ENCODE results near the gene AFDN. TPM values are rescaled to one million over a fixed set of nuclear protein-coding genes. Genes with fewer than 3 reads are reported as not detected.

Gene AFDN
- total RNA-seq, 1 experiment from 2014 or later: 177 TPM

GRCh38 chr6:167802339-167802738 lies 24.4 kb upstream of the AFDN start:
- Mint-ChIP-seq H3K27ac (ENCODE audit: unreplicated experiment) (no peak overlapping the region), H3K27me3 (ENCODE audit: insufficient read depth, unreplicated experiment) (no peaks in the 10 kb centered on the region), H3K9me3 (ENCODE audit: unreplicated experiment) (no peaks in the 10 kb centered on the region)

GRCh38 chr6:167803816-167804215 lies 22.9 kb upstream of the AFDN start:
- Histone ChIP-seq H3K36me3 (ENCODE audit: control insufficient read depth, insufficient read depth, low read length) (no peaks in the 10 kb centered on the region), H3K4me3 (ENCODE audit: low read depth, low read length) (no peak overlapping the region), H3K9me3 (no peaks in the 10 kb centered on the region), H3K27me3 (replicated peaks; ENCODE audit: control insufficient read depth, insufficient read depth, low read length) (no peaks in the 10 kb centered on the region), H3K4me1 (peaks cover 35% of the 10 kb centered on the region)
- ChIA-PET POLR2A (no interaction called here), CTCF (interaction anchor here (1.2 kb wide), 1 partner anchor 25 kb away, joined by 10 read pairs; no protein-coding TSS in a partner anchor)
- Mint-ChIP-seq H3K27me3 (ENCODE audit: insufficient read depth, unreplicated experiment) (no peaks in the 10 kb centered on the region), H3K4me3 (ENCODE audit: unreplicated experiment) (no peak overlapping the region), H3K9me3 (ENCODE audit: unreplicated experiment) (no peaks in the 10 kb centered on the region), H3K36me3 (ENCODE audit: insufficient read depth, unreplicated experiment) (no peaks in the 10 kb centered on the region), H3K4me1 (ENCODE audit: low read depth, unreplicated experiment) (peaks cover 14% of the 10 kb centered on the region), H3K27ac (ENCODE audit: unreplicated experiment) (no peak overlapping the region)
- no peak for TF ChIP-seq CTCF (IDR thresholded peaks at IDR 0.05; ENCODE audit: insufficient read depth in 1 of 2, low read depth in 1 of 2, low read length in 1 of 2, severe bottlenecking in 1 of 2, unreplicated experiment in 1 of 2)
- intact Hi-C loops (cut with micrococcal nuclease; ENCODE audit: unreplicated experiment): no loop called here
- DNase-seq: no peak
- BruUV-seq (replicated peaks): no TSS peak

More at GRCh38 chr6:167802339-167802738, 24.4 kb upstream of the AFDN start:
- Histone ChIP-seq H3K9me3 (no peaks in the 10 kb centered on the region), H3K27me3 (replicated peaks; ENCODE audit: control insufficient read depth, insufficient read depth, low read length) (no peaks in the 10 kb centered on the region), H3K4me1 (peaks cover 34% of the 10 kb centered on the region), H3K36me3 (ENCODE audit: control insufficient read depth, insufficient read depth, low read length) (no peaks in the 10 kb centered on the region), H3K4me3 (ENCODE audit: low read depth, low read length) (no peak overlapping the region)
- Mint-ChIP-seq H3K4me1 (ENCODE audit: low read depth, unreplicated experiment) (peaks cover 21% of the 10 kb centered on the region), H3K4me3 (ENCODE audit: unreplicated experiment) (no peak overlapping the region), H3K36me3 (ENCODE audit: insufficient read depth, unreplicated experiment) (no peaks in the 10 kb centered on the region)
- ChIA-PET CTCF (no interaction called here), POLR2A (no interaction called here)
- TF ChIP-seq CTCF (IDR thresholded peaks at IDR 0.05; ENCODE audit: insufficient read depth in 1 of 2, low read depth in 1 of 2, low read length in 1 of 2, severe bottlenecking in 1 of 2, unreplicated experiment in 1 of 2): no peak
- no TSS peak for BruUV-seq (replicated peaks)
- DNase-seq: no peak
- intact Hi-C loops (cut with micrococcal nuclease; ENCODE audit: unreplicated experiment): no loop called here

GRCh38 chr6:167804281-167805013 lies 22.3 kb upstream of the AFDN start:
- Histone ChIP-seq H3K4me3 (ENCODE audit: low read depth, low read length) (no peak overlapping the region), H3K36me3 (ENCODE audit: control insufficient read depth, insufficient read depth, low read length) (no peaks in the 10 kb centered on the region), H3K9me3 (no peaks in the 10 kb centered on the region), H3K4me1 (peaks cover 31% of the 10 kb centered on the region), H3K27me3 (replicated peaks; ENCODE audit: control insufficient read depth, insufficient read depth, low read length) (no peaks in the 10 kb centered on the region)
- DNase-seq: no peak
- intact Hi-C loops (cut with micrococcal nuclease; ENCODE audit: unreplicated experiment): no loop called here
- TF ChIP-seq CTCF (IDR thresholded peaks at IDR 0.05; ENCODE audit: insufficient read depth in 1 of 2, low read depth in 1 of 2, low read length in 1 of 2, severe bottlenecking in 1 of 2, unreplicated experiment in 1 of 2): no peak
- Mint-ChIP-seq H3K36me3 (ENCODE audit: insufficient read depth, unreplicated experiment) (no peaks in the 10 kb centered on the region), H3K27me3 (ENCODE audit: insufficient read depth, unreplicated experiment) (no peaks in the 10 kb centered on the region), H3K27ac (ENCODE audit: unreplicated experiment) (no peak overlapping the region), H3K4me3 (ENCODE audit: unreplicated experiment) (no peak overlapping the region), H3K9me3 (ENCODE audit: unreplicated experiment) (no peaks in the 10 kb centered on the region), H3K4me1 (ENCODE audit: low read depth, unreplicated experiment) (peaks cover 9% of the 10 kb centered on the region)
- ChIA-PET POLR2A (no interaction called here), CTCF (interaction anchor here (0.8 to 1.2 kb wide), 2 partner anchors 24 to 50 kb away, joined by 4 to 10 read pairs; no protein-coding TSS in a partner anchor)
- BruUV-seq (replicated peaks): no TSS peak

Measured in Caco-2 (cell line).